ENCODE data around the gene IL15.
"Not testable (repeated sequence)": the region's sequence is repeated elsewhere in the genome, so short reads cannot be mapped to it uniquely, and the experiment has no call there.

The IL15 gene

GRCh38 chr4:141646969-141647368 lies 10.6 kb downstream of the IL15 start:
- no peak for DNase-seq (ENCODE audit: low read depth)

GRCh38 chr4:141647966-141648365 lies 11.6 kb downstream of the IL15 start:
- no peak for DNase-seq (ENCODE audit: low read depth)

DNA sequence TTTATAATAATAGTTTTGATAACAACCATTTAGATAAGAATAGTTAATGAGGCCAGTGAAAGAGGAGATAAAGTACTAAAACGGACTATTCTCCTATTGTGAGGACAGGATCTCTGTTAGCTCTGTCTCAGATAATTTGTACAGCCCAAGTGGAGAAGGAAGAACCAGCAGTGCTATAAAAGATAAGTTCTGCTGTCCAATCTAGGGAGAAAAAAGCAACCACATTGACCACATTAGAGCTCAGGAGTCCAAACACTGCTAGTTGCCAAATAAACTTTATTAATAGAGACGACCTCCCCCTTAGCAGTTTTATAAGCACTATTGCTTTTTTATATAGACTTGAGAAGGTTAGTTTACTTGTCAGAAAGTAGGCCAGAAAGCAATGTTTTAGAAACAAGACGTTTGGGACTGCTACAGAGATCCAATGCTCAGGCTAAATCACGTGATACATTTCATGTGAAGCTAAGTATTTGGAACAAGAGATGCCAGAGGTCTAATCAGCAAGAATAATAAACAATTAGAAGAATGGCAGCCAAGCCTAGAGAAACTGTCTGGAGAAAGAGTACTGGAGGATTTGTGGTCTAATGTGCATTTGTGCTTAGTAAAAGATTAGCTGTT lies 15.9 kb downstream of the IL15 start:
- no peak for DNase-seq (ENCODE audit: low read depth)

DNA sequence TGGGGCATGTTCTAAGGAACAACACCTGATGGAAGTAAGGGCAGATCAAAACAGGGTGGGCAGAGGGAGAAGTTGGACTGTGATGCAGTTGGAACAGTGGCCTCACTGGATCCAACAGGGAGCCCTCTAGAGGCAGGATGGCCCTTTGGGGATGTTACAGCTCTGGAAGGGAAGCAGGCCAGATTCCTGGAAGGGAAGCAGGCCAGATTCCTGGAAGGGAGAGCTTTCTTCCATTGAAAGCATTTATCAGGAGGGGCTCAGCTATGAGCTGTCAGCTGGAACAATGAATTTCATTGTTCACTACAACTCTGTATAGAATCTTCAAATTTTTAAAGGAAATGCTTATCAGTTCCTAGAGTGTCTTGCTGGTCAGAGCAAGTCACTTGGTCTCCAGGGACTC lies 17.7 kb downstream of the IL15 start:
- DNase-seq (ENCODE audit: low read depth): no peak

DNA sequence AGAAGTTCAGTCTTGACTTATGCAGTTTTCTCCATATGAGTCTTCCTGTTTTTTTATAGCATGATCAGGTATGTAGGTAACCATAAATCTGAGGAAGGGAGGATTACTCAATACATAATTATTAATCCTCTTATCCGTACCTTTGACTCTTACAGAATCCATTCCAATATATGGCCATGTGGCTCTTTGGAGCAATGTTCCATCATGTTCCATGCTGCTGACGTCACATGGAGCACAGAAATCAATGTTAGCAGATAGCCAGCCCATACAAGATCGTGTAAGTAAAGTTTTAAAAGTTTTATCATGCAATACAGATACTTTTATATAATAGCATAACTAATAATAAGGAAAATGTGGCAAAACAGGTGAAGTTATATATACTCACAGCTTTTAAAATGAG lies 19.6 kb downstream of the IL15 start:
- DNase-seq (ENCODE audit: low read depth): no peak

GRCh38 chr4:141657550-141658250 lies 21.3 kb downstream of the IL15 start:
- no peak for DNase-seq (ENCODE audit: low read depth)

GRCh38 chr4:141658309-141658708 lies 21.9 kb downstream of the IL15 start:
- no peak for DNase-seq (ENCODE audit: low read depth)

DNA sequence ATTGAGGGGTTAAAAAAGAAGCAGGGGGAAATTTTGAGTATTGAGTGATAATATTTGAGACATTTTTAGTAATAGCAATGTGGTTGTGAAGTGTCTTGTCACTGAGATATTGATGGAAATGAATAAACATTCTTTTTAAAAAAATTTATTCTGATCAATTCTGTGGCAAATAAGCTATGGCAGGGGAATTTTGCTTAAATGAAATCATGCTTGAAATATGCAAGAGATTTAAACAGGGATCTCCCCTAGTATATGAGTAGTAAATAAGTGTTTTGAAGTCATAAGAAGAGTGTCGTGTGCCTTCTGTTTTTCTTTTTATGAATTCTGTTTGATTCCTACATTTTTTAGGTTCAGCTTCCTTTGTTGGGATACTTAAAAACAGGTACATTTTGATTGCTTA lies 23.2 kb downstream of the IL15 start:
- DNase-seq (ENCODE audit: low read depth): no peak

- DNase-seq (ENCODE audit: low read depth): no peak
Measured at GRCh38 chr4:141660880-141661279, 24.5 kb downstream of the IL15 start.

DNA sequence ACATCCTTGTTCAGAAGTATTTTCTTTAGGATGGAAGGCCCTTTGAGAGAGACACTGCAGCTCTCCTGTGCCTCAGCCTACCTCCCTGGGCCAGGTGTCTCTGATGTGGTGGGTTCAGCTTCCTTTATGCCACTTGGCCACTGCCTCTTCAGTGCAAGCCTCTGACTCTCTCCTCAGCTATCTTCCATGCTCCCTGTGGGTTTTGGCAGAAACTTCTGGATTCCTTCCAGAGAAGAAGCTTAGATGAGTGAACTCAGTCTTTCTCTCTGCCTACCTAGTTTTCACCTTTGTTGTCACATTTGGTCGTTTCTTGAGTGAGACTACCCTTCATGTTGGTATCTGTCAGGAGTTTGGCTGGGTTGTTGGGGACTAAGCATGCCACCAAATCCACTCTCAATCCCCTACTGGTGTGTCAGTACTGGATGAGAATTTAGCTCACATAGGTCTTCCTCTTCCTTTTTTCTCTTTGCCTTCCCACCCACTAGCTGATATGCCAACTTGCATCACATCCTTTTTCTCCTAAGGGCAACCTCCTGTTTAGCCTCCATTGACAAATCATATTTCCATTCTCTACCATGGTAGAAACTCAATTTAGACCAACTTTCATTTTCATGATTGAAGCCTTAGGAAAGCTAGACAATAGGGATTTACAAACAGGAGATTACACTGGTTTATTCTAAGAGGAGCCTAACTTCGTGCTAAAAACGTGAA lies 32.0 kb downstream of the IL15 start:
- DNase-seq (ENCODE audit: low read depth): no peak

DNA sequence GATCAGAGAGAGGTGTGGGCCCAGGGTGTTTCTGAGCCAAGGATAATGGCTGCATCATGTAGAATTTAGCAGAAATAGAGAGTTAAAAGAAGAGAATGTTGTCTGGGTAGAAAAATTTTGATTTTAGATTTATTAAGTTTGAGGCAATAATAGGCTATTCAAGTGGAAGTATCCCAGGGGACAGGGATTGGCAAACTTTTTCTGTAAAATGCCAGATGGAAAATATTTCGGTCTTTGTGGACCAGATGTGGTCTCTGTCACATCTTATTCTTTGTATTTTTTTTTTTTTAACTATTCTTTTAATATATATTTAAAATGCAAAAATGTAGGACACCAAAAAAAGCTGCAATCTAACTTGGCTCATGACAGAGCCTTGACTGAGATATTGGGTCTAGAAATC lies 33.1 kb downstream of the IL15 start:
- no peak for DNase-seq (ENCODE audit: low read depth)

GRCh38 chr4:141675384-141675783 lies 39.0 kb downstream of the IL15 start:
- no peak for DNase-seq (ENCODE audit: low read depth)

DNA sequence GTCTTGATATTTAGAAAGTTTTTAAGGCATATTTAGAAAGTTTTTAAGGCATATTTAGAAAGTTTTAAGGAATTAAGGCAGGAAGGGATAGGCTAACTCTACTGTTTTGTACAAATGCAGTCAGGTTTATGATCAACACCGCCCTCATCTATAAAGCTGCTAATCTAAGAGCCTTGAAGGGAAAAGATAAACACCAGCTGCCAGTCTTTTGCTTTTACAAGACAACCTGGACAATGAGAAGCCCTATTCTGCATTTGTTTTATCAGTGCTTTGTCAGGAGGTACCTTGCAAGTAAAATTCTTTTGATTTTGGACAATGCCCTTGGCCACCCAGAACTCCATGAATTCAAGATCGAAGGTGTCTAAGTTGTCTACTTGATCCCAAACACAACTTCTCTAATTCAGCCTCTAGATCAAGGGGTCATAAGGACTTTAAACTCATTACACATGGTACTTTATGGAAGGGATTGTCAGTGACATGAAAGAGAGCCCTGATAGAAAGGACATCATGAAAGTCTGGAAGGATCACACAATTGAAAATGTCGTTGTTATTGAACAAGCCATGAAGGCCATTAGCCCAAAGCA lies 39.8 kb downstream of the IL15 start:
- no peak for DNase-seq (ENCODE audit: low read depth)

- no peak for DNase-seq (ENCODE audit: low read depth)
Measured at GRCh38 chr4:141680060-141680459, 43.7 kb downstream of the IL15 start.

- DNase-seq (ENCODE audit: low read depth): no peak
Measured at GRCh38 chr4:141684785-141685184, 48.4 kb downstream of the IL15 start.

GRCh38 chr4:141686146-141686775 lies 49.9 kb downstream of the IL15 start:
- DNase-seq (ENCODE audit: low read depth): no peak

DNA sequence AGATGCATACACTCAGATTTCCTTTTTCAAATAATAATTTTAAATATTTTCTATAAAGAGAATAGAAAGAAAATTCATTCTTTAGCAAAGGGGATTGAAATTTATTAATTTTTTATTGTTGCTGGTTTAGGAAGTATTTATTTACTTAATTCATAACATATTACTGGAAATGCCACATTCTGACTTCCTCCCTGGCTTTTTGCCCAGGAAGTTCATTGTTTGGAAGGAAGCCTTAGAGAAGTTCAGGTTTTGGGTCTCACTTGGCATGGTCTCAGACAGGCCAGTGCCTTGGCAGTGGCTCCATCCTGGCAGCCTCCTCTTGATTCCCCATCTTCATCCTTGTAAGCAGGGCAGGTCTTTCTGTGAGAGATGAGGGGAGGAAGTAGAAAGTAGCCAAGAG lies 50.5 kb downstream of the IL15 start:
- DNase-seq (ENCODE audit: low read depth): no peak

DNA sequence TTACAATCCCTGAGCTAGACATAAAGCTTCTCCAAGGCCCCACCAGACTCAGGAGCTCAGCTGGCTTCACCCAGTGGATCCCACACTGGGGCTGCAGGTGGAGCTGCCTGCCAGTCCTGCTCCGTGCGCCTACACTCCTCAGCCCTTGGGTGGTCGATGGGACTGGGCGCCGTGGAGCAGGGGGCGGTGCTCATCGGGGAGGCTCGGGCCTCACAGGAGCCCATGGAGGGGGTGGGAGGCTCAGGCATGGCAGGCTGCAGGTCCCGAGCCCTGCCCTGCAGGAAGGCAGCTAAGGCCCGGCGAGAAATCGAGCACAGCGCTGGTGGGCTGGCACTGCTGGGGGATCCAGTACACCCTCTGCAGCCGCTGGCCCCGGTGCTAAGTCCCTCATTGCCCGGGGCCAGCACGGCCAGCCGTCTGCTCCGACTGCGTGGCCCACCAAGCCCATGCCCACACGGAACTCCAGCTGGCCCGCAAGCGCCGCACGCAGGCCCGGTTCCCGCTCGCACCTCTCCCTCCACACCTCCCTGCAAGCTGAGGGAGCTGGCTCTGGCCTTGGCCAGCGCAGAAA lies 53.4 kb downstream of the IL15 start:
- DNase-seq (ENCODE audit: low read depth): not testable (repeated sequence)

- DNase-seq (ENCODE audit: low read depth): not testable (repeated sequence)
Measured at GRCh38 chr4:141691247-141691646, 54.9 kb downstream of the IL15 start.

- DNase-seq (ENCODE audit: low read depth): no peak
Measured at GRCh38 chr4:141692081-141692480, 55.7 kb downstream of the IL15 start.

- no peak for DNase-seq (ENCODE audit: low read depth)
Measured at GRCh38 chr4:141697116-141697515, 60.7 kb downstream of the IL15 start.

Data from T follicular helper cell (primary cell).